Measurements from ENCODE around the gene DCDC1. TPM values are rescaled to one million over a fixed set of nuclear protein-coding genes. Genes with fewer than 3 reads are reported as not detected.

DCDC1 gene
- total RNA-seq, 1 experiment from 2014 or later: not detected

DNA sequence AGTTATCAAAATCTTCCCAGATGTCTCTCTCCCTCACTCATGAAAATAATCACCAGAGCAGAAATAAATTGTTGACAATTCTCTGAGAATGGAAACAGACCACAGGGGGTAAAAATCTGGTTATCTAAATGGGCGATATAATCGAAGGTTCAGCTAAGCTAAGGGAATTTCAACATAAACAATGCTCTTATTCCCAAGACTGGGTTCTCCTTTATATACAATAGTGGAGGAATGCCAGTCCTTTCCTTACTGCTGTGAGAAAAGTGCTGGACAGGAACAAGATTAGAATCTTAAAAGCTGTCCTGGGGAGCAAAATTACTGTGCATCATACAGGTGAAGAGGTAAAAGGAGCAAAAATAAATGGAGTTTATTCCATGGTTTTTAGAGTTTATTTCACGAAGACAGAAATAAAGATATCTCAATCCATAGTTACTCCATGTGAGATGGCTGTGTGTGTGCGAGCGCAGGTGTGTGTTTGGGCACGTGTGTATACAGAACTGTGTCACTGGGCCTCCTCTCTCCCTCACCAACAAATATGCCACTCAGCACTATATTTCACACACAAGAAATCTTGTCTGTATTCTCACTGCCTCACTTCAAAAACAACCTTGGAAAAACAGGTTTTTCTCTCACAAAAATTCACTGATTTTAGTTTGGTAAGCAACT, 385.6 kb downstream of the DCDC1 start:
- DNase-seq (ENCODE audit: low read depth, low spot score): no peak
- intact Hi-C loops (cut with micrococcal nuclease; ENCODE audit: unreplicated experiment) (no loop called here), in situ Hi-C loops (cut with HindIII; ENCODE audit: low pct_unique_long_range_greater_than_20kb, low sequenced_read_pairs) (no loop called here)
- Histone ChIP-seq H3K4me1 (ENCODE audit: control insufficient read depth, insufficient read depth, low read length) (no peaks in the 10 kb centered on the region), H3K36me3 (ENCODE audit: control insufficient read depth, insufficient read depth, low read length) (no peaks in the 10 kb centered on the region), H3K27me3 (ENCODE audit: control insufficient read depth, insufficient read depth, low read length) (no peaks in the 10 kb centered on the region), H3K9me3 (ENCODE audit: control insufficient read depth, insufficient read depth, low read depth, low read length) (no peaks in the 10 kb centered on the region), H3K4me3 (ENCODE audit: low read depth in 2 of 2, low read length in 2 of 2) (no peak overlapping the region), H3K27ac (ENCODE audit: low read length) (no peak overlapping the region)
- ChIA-PET POLR2A (no interaction called here), CTCF (no interaction called here)
- BruUV-seq (replicated peaks): no TSS peak
- no peak for ATAC-seq
- TF ChIP-seq, protein P1, sequence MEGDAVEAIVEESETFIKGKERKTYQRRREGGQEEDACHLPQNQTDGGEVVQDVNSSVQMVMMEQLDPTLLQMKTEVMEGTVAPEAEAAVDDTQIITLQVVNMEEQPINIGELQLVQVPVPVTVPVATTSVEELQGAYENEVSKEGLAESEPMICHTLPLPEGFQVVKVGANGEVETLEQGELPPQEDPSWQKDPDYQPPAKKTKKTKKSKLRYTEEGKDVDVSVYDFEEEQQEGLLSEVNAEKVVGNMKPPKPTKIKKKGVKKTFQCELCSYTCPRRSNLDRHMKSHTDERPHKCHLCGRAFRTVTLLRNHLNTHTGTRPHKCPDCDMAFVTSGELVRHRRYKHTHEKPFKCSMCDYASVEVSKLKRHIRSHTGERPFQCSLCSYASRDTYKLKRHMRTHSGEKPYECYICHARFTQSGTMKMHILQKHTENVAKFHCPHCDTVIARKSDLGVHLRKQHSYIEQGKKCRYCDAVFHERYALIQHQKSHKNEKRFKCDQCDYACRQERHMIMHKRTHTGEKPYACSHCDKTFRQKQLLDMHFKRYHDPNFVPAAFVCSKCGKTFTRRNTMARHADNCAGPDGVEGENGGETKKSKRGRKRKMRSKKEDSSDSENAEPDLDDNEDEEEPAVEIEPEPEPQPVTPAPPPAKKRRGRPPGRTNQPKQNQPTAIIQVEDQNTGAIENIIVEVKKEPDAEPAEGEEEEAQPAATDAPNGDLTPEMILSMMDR (IDR thresholded peaks at IDR 0.05): no peak
- TF ChIP-seq TCF7L2 (IDR thresholded peaks at IDR 0.05; ENCODE audit: low read depth, low read length): no peak
- TF ChIP-seq, protein P2, sequence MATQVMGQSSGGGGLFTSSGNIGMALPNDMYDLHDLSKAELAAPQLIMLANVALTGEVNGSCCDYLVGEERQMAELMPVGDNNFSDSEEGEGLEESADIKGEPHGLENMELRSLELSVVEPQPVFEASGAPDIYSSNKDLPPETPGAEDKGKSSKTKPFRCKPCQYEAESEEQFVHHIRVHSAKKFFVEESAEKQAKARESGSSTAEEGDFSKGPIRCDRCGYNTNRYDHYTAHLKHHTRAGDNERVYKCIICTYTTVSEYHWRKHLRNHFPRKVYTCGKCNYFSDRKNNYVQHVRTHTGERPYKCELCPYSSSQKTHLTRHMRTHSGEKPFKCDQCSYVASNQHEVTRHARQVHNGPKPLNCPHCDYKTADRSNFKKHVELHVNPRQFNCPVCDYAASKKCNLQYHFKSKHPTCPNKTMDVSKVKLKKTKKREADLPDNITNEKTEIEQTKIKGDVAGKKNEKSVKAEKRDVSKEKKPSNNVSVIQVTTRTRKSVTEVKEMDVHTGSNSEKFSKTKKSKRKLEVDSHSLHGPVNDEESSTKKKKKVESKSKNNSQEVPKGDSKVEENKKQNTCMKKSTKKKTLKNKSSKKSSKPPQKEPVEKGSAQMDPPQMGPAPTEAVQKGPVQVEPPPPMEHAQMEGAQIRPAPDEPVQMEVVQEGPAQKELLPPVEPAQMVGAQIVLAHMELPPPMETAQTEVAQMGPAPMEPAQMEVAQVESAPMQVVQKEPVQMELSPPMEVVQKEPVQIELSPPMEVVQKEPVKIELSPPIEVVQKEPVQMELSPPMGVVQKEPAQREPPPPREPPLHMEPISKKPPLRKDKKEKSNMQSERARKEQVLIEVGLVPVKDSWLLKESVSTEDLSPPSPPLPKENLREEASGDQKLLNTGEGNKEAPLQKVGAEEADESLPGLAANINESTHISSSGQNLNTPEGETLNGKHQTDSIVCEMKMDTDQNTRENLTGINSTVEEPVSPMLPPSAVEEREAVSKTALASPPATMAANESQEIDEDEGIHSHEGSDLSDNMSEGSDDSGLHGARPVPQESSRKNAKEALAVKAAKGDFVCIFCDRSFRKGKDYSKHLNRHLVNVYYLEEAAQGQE (IDR thresholded peaks at IDR 0.05; ENCODE audit: insufficient read depth in 1 of 2, low read depth in 2 of 2, low read length in 1 of 2): no peak
- TF ChIP-seq SIN3A (IDR thresholded peaks at IDR 0.05; ENCODE audit: borderline replicate concordance, insufficient read depth, low read depth, low read length): no peak
- no peak for TF ChIP-seq POLR2AphosphoS5 (IDR thresholded peaks at IDR 0.05; ENCODE audit: low read depth, low read length)

DNA sequence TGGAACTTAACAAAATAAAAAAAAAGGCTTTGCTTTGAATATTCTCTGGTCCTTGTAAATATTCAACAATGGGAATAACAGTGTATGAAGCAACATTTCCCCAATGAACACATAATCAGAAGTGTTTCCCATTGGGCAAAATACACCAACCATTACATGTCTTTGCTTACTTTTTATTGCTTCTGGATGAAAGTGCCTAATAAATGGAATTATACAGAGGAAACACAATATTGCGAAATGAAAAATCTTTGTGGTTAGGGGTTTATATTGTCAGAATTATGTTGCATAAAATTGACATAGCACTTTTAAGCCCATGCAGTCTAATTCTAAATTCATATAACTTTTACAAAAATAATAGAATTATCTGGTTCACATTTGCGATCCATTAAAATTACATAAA, 386.4 kb downstream of the DCDC1 start:
- ChIA-PET POLR2A (no interaction called here), CTCF (no interaction called here)
- Histone ChIP-seq H3K27me3 (ENCODE audit: control insufficient read depth, insufficient read depth, low read length) (no peaks in the 10 kb centered on the region), H3K36me3 (ENCODE audit: control insufficient read depth, insufficient read depth, low read length) (no peaks in the 10 kb centered on the region), H3K27ac (ENCODE audit: low read length) (no peak overlapping the region), H3K4me3 (ENCODE audit: low read depth in 2 of 2, low read length in 2 of 2) (no peak overlapping the region), H3K4me1 (ENCODE audit: control insufficient read depth, insufficient read depth, low read length) (no peaks in the 10 kb centered on the region), H3K9me3 (ENCODE audit: control insufficient read depth, insufficient read depth, low read depth, low read length) (no peaks in the 10 kb centered on the region)
- ATAC-seq (no peak), DNase-seq (ENCODE audit: low read depth, low spot score) (no peak)
- no TSS peak for BruUV-seq (replicated peaks)
- TF ChIP-seq SIN3A (IDR thresholded peaks at IDR 0.05; ENCODE audit: borderline replicate concordance, insufficient read depth, low read depth, low read length) (no peak), TCF7L2 (IDR thresholded peaks at IDR 0.05; ENCODE audit: low read depth, low read length) (no peak), POLR2AphosphoS5 (IDR thresholded peaks at IDR 0.05; ENCODE audit: low read depth, low read length) (no peak)
- in situ Hi-C loops (cut with HindIII; ENCODE audit: low pct_unique_long_range_greater_than_20kb, low sequenced_read_pairs): no loop called here
- intact Hi-C loops (cut with micrococcal nuclease; ENCODE audit: unreplicated experiment): no loop called here

DNA sequence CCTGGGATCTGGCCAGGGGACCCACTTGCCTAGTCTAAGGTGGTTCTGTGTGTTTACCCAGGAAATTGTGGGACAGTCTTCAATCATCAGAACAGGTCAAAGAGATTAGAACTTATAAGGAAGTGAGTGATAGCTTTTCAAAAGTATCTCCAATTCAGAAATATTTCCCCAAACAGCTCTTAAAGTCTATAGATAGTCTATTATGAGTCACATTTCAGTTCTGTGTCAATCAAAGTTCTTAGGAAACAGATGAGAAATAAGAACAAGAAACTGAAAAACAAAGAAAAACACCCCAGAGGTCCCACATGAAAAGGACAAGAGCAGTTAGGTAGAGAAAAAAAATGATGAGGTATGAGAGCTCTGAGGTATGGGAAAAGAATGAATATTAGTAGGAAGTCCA, 402.0 kb downstream of the DCDC1 start:
- Histone ChIP-seq H3K27me3 (ENCODE audit: control insufficient read depth, insufficient read depth, low read length) (no peaks in the 10 kb centered on the region), H3K4me1 (ENCODE audit: control insufficient read depth, insufficient read depth, low read length) (no peaks in the 10 kb centered on the region), H3K4me3 (ENCODE audit: low read depth in 2 of 2, low read length in 2 of 2) (no peak overlapping the region), H3K36me3 (ENCODE audit: control insufficient read depth, insufficient read depth, low read length) (no peaks in the 10 kb centered on the region), H3K27ac (ENCODE audit: low read length) (no peak overlapping the region), H3K9me3 (ENCODE audit: control insufficient read depth, insufficient read depth, low read depth, low read length) (no peaks in the 10 kb centered on the region)
- ChIA-PET POLR2A (no interaction called here), CTCF (no interaction called here)
- DNase-seq (ENCODE audit: low read depth, low spot score) (no peak), ATAC-seq (no peak)
- in situ Hi-C loops (cut with HindIII; ENCODE audit: low pct_unique_long_range_greater_than_20kb, low sequenced_read_pairs) (no loop called here), intact Hi-C loops (cut with micrococcal nuclease; ENCODE audit: unreplicated experiment) (no loop called here)
- TF ChIP-seq TCF7L2 (IDR thresholded peaks at IDR 0.05; ENCODE audit: low read depth, low read length) (no peak), SIN3A (IDR thresholded peaks at IDR 0.05; ENCODE audit: borderline replicate concordance, insufficient read depth, low read depth, low read length) (no peak), POLR2AphosphoS5 (IDR thresholded peaks at IDR 0.05; ENCODE audit: low read depth, low read length) (no peak)
- BruUV-seq (replicated peaks): no TSS peak

All from Panc1 (cell line).